HL-60/S4 (cell line): ENCODE results near the gene CEP85.
"Not testable (repeated sequence)": the region's sequence is repeated elsewhere in the genome, so short reads cannot be mapped to it uniquely, and the experiment has no call there.

Experiments
- in situ Hi-C: fragments of 300-500 bp; cut with MboI; formaldehyde crosslinking; loops from 2 replicates; pipeline ENCODE4 v1.14.3; 2022; ENCODE audit warnings: low sequenced_read_pairs

The CEP85 gene

GRCh38 chr1:26224606-26225005, 9.4 kb upstream of the CEP85 start:
- in situ Hi-C loops = no loop called here

GRCh38 chr1:26225033-26225831, 8.8 kb upstream of the CEP85 start:
- in situ Hi-C loops = no loop called here

- in situ Hi-C loops = not testable (repeated sequence)
Observed at GRCh38 chr1:26230682-26231081, 3.3 kb upstream of the CEP85 start.

GRCh38 chr1:26234644-26235370, 807 bp downstream of the CEP85 start:
- in situ Hi-C loops = no loop called here

DNA sequence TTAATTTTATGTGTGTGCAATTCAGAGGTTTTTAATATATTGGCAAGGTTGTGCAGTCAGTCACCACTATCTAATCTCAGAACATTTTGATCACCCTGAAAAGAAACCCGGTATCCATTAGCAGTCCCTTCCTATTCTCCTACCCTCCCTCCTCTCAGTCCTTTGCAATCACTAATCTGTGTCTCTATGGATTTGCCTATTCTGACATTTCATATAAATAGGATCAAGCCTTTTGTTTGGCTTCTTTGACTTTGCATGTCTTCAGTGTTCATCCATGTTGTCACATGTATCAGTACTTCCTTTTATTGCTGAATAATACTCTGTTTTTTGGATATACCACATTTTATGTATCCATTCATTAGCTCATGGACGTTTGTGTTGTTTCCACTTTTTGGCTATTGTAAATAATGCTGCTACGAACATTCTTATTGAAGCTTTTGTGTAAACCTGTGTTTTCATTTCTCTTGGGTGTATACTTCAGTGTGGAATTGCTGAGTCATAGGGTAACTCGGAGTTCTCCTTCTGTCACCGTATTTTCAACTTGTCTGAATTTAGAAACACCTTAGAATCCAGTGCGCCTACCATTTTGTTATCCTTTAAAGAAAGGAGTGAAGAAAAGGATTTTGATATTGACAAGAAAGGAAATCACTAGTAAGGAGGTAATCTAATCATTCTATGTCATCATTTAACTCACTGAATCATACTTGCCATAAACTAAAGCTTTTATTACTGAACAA, 3.4 kb downstream of the CEP85 start:
- in situ Hi-C loops = no loop called here

GRCh38 chr1:26239936-26240335, 5.9 kb downstream of the CEP85 start:
- in situ Hi-C loops = no loop called here

- in situ Hi-C loops = no loop called here
Observed at GRCh38 chr1:26252718-26253117, 18.7 kb downstream of the CEP85 start.

DNA sequence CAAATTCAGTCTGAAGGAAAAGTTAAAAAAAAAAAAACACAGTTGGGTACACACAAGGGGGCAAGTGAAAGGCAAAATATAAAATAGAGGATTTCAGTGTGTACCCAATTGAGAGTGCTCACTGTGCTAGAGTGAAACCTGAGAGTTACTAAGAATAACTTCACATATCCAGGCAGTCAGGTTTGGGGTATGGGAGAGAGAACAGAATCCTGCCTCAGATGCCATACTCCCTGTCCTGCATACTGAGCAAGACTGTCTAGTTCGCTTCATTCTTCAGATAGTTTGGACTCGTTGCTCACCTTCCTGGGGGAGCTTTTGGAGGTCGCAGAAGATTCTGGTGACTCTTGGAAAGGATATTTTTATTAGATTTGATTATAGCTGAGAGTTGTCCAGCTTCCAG, 20.4 kb downstream of the CEP85 start:
- in situ Hi-C loops = no loop called here

- in situ Hi-C loops = no loop called here
Observed at GRCh38 chr1:26257222-26257621, 23.2 kb downstream of the CEP85 start.

DNA sequence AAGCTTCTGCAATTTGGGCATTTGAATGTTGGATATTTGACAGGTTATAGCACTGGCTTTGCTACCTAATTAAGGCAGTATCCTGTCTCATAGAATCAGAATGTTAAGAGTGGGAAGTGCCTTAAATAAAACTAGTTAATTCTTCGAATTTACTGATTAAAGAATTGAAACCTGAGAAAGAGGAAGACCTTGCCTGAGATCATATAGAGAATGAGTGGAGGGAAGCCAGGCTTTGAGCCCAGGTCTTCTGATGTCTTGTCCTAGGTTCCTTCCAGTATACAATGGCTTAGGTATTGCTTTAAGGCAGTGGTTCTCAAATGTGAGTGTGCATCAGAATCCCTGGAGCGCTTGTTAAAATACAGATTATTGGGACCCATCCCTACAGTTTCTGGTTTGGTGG, 25.0 kb downstream of the CEP85 start:
- in situ Hi-C loops = no loop called here

GRCh38 chr1:26259578-26259977, 25.6 kb downstream of the CEP85 start:
- in situ Hi-C loops = no loop called here

GRCh38 chr1:26263212-26263611, 29.2 kb downstream of the CEP85 start:
- in situ Hi-C loops = no loop called here

DNA sequence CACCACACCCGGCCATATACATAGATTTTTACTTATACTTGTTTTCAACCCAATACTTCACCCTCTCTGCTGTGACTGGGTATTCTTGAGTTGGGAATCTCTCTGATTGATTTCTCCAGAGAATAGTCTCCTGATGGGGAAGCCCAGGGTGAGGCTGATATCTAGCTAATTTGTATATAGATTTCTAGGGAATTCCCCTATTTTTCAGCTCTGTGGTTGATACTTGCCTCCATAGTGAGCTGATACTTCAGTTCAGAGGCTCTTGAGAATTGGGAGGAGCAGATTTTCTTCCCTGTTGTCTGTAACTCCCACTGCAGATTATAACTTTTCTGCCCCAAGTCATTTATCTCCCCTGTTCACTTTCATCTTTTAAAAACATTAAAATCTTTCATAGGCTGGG, 31.4 kb downstream of the CEP85 start:
- in situ Hi-C loops = no loop called here

- in situ Hi-C loops = no loop called here
Observed at GRCh38 chr1:26268290-26269197, 34.5 kb downstream of the CEP85 start.

GRCh38 chr1:26269198-26269550, 35.2 kb downstream of the CEP85 start:
- in situ Hi-C loops = no loop called here

- in situ Hi-C loops = no loop called here
Observed at GRCh38 chr1:26274801-26275425, 40.9 kb downstream of the CEP85 start.

DNA sequence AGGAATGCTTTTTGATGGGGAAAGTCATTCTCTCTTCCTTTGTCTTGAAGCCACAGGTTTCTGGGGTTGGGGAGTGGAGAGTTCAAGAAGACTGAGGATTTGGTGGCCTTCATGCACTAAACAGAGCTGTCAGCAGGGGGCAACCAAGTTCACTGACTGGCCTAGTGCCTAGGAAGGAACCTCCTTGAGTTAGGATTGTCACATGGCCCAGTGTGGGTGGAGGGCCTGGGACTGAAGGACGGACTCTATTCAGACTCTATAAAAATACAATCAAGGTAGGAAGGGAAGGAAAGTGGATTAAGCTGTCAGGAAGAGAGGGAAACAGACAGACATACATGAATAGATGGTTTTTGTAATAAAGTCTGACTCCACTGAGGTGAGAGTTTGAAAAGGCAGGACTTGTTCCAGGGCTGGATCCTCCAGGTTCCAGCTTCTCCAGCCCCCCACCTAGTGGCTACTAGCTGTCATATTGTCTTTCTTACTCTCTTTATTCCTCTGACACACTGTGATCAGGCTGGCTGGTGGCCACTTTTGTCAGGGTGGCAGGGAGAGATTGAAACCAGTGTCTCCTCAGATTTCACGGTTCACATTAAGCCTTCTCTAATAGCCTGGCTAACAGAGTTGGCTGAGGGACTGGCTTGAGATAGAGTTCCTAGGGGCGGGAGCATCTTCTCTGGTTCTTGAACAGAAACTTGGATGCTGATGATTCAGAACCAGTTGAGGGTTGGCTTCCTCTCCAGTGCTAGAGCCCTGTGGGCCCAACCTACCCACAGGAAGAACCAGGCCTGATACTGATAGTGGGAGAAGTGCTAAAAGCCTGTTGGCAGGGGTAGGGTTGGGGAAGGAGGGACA, 41.8 kb downstream of the CEP85 start:
- in situ Hi-C loops = no loop called here

GRCh38 chr1:26276432-26276838, 42.4 kb downstream of the CEP85 start:
- in situ Hi-C loops = no loop called here

GRCh38 chr1:26277261-26277661, 43.3 kb downstream of the CEP85 start:
- in situ Hi-C loops = no loop called here
